Muscle of leg (tissue), 11 donors: ENCODE measurements around the gene SHISA9. TPM values are rescaled to one million over a fixed set of nuclear protein-coding genes. Genes with fewer than 3 reads are reported as not detected.

Source experiments
- DNase-seq: peaks from one replicate; pipeline ENCODE4 v3.0.0; 2013
- H3K27ac ChIP-seq: one replicate; pipeline ENCODE4 v1.5.1; 2013; ENCODE audit warnings: mild to moderate bottlenecking, low read length, control low read depth
- H3K27me3 ChIP-seq: one replicate; pipeline ENCODE4 v1.6.1; 2013; ENCODE audit warnings: low read length; ENCODE audit not compliant: control insufficient read depth, insufficient read depth
- H3K36me3 ChIP-seq: one replicate; pipeline ENCODE4 v1.6.1; 2013; ENCODE audit warnings: low read length; ENCODE audit not compliant: control insufficient read depth, insufficient read depth
- H3K4me1 ChIP-seq: one replicate; pipeline ENCODE4 v1.6.1; 2013; ENCODE audit warnings: low read length; ENCODE audit not compliant: control insufficient read depth, insufficient read depth
- H3K4me3 ChIP-seq: one replicate; pipeline ENCODE4 v1.5.1; 2013; ENCODE audit warnings: low read length, control low read depth
- H3K9me3 ChIP-seq: replicated peaks from 2 replicates; pipeline ENCODE4 v1.6.1; 2013; ENCODE audit warnings: low read depth, low read length; ENCODE audit not compliant: control insufficient read depth
- WGBS: methylation state at CpG from one replicate; pipeline ENCODE4 v1.1.5; 2013; ENCODE audit warnings: missing lambda C conversion rate; ENCODE audit not compliant: insufficient coverage; 5-methylcytosine and 5-hydroxymethylcytosine counted together
- polyA plus RNA-seq, 8 donors: library from polyadenylated mRNA; unstranded; fragments of 120-200 nt; gene quantifications; one replicate each; pipeline versions ENCODE4 v1.2.1 to v1.2.3, GENCODE V29; 2013; ENCODE audit warnings: inconsistent platforms in 1 of 8, low replicate concordance in 1 of 8; ENCODE audit not compliant: insufficient read length in 8 of 8, insufficient read depth in 1 of 8
- total RNA-seq: library from RNA; stranded (reverse); fragments of 120-200 nt; gene quantifications from one replicate; pipeline ENCODE4 v1.2.4, GENCODE V29; 2013

SHISA9 gene
- total and polyA plus RNA-seq, 9 donors, result 0.04 to 0.31 (median 0.14) TPM

DNA sequence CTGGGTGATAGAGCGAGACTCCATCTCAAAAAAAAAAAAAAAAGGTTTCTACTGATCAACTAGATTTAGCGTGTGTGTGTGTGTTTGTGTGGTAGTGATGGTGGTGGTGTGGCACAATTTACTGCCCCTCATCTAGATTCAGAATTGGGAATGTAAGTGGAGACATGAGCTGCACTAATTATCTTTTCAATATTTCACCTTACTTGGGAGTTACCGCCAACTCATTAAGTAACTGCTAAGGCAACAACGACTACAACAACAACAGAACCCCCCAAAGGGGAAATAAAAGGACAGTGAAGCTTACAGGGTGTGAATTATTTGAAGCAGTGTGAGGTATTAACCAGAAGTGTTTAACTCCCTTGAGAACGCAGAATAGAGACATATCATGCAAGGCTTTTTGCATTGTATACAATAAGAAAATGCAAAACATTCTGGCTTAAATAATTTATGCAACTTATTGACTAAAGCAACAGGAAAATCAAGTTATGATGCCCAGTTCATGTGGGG lies 180.5 kb downstream of the SHISA9 start:
- no peaks in the 10 kb centered on the region for H3K4me1 ChIP-seq
- DNase-seq, result no peak
- no CpG with 5 or more reads among the region's 5 CpGs for WGBS
- H3K9me3 ChIP-seq, result no peaks in the 10 kb centered on the region
- no peaks in the 10 kb centered on the region for H3K27me3 ChIP-seq
- H3K27ac ChIP-seq, result no peak overlapping the region
- H3K4me3 ChIP-seq, result no peak overlapping the region
- H3K36me3 ChIP-seq, result no peaks in the 10 kb centered on the region

DNA sequence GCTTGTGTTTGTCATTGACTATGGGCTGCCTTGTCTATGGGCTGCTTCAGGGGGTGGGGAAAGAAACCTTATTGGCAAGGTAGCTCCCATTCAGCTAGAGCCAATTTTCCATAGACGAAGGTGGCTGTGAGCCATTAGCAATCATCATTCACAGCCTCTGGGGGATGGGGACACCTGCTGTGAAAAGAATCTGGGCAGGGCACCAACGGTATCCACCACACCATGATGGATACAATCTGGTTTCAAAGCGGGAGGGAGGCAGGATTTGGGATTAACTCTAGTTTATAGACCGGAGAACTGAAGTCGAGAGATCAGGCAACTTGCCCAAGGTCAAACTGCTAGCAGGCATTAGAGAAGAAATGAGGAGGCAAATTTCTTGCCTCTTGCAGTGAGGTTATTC lies 182.3 kb downstream of the SHISA9 start:
- no CpG with 5 or more reads among the region's 5 CpGs for WGBS
- Histone ChIP-seq H3K9me3 (no peaks in the 10 kb centered on the region), H3K27me3 (no peaks in the 10 kb centered on the region), H3K36me3 (no peaks in the 10 kb centered on the region), H3K4me1 (no peaks in the 10 kb centered on the region), H3K27ac (no peak overlapping the region), H3K4me3 (no peak overlapping the region)
- DNase-seq, result no peak

DNA sequence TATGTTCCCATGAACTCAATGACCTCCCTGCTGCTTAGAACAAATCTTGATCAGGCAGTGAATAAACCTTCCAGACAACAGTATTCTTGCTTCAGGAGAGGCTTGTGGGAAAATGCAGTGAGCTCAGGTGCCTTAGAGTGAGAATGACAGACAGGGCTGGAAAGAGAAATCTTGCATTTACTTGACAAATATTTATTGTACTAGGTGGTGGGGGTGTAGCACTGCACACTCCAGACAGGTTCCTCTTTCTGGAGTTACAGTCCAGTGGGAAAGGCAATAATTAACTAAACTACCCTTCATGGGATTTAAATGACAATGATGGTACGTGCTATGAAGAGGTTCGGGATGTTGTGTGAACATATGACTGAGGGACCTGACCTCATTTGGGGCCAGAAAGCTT lies 182.9 kb downstream of the SHISA9 start:
- no peaks in the 10 kb centered on the region for H3K36me3 ChIP-seq
- WGBS, result no CpG with 5 or more reads among the region's 2 CpGs
- no peaks in the 10 kb centered on the region for H3K9me3 ChIP-seq

DNA sequence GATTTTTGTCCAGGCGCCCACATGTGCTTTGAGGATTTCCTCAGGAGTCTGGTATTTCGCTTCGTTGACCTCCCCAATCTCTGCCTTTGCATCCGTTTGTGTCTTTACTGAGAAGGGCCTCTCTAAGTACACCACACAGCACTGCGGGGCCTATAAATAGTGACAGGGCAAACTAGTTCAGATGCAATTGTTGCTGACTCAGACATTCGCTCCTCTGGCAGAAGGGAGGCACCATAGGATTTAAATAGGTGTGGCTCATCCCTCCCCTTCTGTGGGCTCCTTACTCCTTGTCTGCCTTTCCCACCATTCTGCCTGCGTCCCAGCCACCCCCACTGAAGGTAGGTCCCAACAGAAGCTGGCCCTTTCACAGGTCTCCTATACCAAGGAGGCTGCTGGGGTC lies 192.3 kb downstream of the SHISA9 start:
- WGBS, result 57% methylated on average over 1 of the region's 7 CpGs
- Histone ChIP-seq H3K27me3 (no peaks in the 10 kb centered on the region), H3K4me1 (no peaks in the 10 kb centered on the region), H3K4me3 (no peak overlapping the region), H3K27ac (no peak overlapping the region), H3K9me3 (peaks cover 15% of the 10 kb centered on the region), H3K36me3 (no peaks in the 10 kb centered on the region)
- no peak for DNase-seq

More for the DNA sequence above, 182.9 kb downstream of the SHISA9 start:
- Histone ChIP-seq H3K27me3 (no peaks in the 10 kb centered on the region), H3K27ac (no peak overlapping the region), H3K4me1 (no peaks in the 10 kb centered on the region), H3K4me3 (no peak overlapping the region)
- no peak for DNase-seq

DNA sequence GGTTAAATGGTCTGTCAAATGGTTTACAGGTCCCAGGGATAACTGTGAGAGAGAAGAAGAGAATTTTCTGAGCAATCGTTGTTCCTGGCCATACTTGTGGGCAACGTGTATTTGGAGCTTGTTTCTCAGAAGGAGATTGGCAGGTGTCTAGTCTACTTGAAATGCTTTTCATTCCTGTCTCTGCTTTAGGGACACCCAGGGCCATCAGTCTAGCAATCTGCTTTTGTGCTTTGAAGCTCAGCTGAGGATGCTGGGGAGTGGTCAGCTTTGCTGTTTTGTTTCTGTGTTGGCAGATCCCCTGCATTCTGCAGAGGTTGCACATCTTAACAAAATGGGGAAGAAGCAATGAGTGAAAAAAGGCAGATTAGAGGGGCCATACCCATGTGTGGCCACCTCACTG lies 193.7 kb downstream of the SHISA9 start:
- Histone ChIP-seq H3K9me3 (peaks cover 15% of the 10 kb centered on the region), H3K4me3 (no peak overlapping the region), H3K4me1 (no peaks in the 10 kb centered on the region), H3K36me3 (no peaks in the 10 kb centered on the region), H3K27me3 (no peaks in the 10 kb centered on the region), H3K27ac (no peak overlapping the region)
- 78% methylated on average over 2 of the region's 2 CpGs for WGBS
- DNase-seq, result no peak

DNA sequence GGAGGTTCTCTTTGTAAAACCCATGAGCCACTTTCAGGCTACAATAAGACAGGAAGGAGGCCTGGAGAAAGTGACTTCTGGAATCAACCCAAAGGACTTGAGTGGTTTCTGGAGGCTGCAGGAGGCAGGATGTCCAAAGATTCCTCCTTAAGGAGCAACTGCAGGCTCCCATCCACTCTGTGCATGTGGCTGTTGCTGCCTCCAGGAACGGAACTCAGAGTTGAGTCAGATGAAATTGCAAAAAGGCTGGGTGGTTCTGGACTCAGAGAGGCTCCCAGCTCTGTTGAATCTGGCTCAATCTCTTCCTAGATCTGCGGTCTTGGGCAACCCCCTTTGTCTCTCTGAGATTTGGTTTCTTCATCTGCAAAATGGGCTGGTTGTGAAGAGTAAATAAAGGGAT lies 197.1 kb downstream of the SHISA9 start:
- Histone ChIP-seq H3K4me1 (no peaks in the 10 kb centered on the region), H3K36me3 (no peaks in the 10 kb centered on the region), H3K27me3 (no peaks in the 10 kb centered on the region), H3K4me3 (no peak overlapping the region), H3K9me3 (peaks cover 3% of the 10 kb centered on the region), H3K27ac (no peak overlapping the region)
- DNase-seq, result no peak
- WGBS, result 54% methylated on average over 2 of the region's 2 CpGs

DNA sequence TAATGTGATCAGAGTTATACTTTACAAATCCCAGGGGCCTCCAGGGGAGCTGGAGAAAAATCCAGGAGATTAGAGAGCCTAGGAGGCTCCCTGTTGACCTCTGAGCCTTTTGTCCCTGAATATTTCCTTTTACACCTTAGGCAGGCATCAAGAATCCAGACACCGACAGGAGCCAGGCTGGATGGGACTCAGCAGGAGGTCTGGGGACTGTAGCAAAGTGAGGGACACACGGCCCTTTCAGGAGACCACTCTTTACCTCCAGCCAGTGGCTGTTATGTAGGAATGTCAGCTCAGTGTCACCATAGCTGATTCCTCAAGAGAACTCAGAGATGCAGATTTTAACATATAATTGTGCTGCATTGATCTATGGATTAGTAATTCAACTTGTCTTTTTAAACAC lies 198.4 kb downstream of the SHISA9 start:
- H3K27me3 ChIP-seq, result no peaks in the 10 kb centered on the region
- no peaks in the 10 kb centered on the region for H3K36me3 ChIP-seq
- H3K4me1 ChIP-seq, result no peaks in the 10 kb centered on the region
- H3K27ac ChIP-seq, result no peak overlapping the region
- no peak overlapping the region for H3K4me3 ChIP-seq
- no CpG with 5 or more reads among the region's 2 CpGs for WGBS
- H3K9me3 ChIP-seq, result no peaks in the 10 kb centered on the region
- DNase-seq, result no peak

DNA sequence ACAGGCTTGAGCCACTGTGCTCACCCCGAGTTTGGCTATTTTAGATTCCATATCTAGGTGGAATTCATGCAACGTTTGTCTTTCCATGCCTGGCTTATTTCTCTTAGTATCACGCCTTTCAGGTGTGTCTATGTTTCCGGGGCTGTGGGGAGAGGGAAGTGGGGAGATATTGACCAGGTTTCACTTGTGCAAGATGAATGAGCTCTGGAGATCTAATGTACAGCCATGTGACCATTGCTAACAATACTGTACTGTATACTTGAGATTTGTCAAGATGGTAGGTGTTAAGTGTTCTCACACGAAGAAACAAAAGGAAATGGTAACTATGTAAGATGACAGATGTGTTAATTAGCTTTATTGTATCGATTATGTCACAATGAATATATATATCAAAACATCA lies 199.6 kb downstream of the SHISA9 start:
- Histone ChIP-seq H3K9me3 (no peaks in the 10 kb centered on the region), H3K27ac (no peak overlapping the region), H3K27me3 (no peaks in the 10 kb centered on the region), H3K4me3 (no peak overlapping the region), H3K36me3 (no peaks in the 10 kb centered on the region), H3K4me1 (no peaks in the 10 kb centered on the region)
- 71% methylated on average over 2 of the region's 6 CpGs for WGBS
- no peak for DNase-seq

DNA sequence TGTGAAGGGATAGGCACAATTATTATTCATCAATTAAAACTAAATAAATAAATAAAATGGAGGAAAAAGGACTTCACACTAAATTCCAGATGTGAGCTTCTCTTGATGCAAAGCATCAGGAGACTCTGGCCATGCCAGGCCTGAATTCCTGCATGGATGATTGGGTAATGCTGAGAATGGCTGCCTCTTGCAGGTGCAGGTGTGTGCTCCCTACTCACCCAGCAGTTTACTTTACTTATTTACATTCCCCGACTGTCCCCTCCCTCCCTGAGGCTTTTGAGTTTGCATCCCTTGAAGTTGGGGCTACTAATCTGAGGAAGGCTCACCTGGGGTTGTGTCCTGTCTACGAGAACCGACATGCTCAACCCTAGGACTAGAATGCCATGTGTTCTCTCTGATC lies 200.4 kb downstream of the SHISA9 start:
- Histone ChIP-seq H3K4me3 (no peak overlapping the region), H3K4me1 (no peaks in the 10 kb centered on the region), H3K27ac (no peak overlapping the region), H3K36me3 (no peaks in the 10 kb centered on the region), H3K9me3 (peaks cover 4% of the 10 kb centered on the region), H3K27me3 (no peaks in the 10 kb centered on the region)
- DNase-seq, result no peak
- whole genome bisulfite sequencing, result 60% methylated on average over 1 of the region's 3 CpGs

DNA sequence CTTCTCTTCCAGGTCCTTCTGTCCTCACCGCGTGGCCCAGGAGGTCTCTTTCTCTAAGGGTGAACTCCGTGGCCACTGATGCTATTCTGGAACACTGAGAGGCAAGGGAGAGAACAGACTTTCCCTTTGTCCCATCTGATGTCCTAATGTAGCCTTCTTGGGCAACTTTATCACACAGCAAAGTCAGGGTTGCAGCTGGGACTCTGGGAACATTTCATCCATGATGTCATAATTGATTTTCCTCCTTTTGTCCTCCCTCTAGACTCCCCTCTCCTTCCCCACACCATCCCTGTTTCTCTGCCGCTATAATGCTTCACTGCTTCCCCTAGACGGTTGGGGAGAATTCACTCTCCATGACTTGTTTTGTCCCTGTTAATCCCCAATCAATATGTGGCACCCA lies 201.0 kb downstream of the SHISA9 start:
- no peaks in the 10 kb centered on the region for H3K36me3 ChIP-seq
- H3K27ac ChIP-seq, result no peak overlapping the region
- 78% methylated on average over 2 of the region's 5 CpGs for WGBS
- no peaks in the 10 kb centered on the region for H3K27me3 ChIP-seq
- peaks cover 4% of the 10 kb centered on the region for H3K9me3 ChIP-seq
- DNase-seq, result no peak
- H3K4me1 ChIP-seq, result no peaks in the 10 kb centered on the region
- no peak overlapping the region for H3K4me3 ChIP-seq

DNA sequence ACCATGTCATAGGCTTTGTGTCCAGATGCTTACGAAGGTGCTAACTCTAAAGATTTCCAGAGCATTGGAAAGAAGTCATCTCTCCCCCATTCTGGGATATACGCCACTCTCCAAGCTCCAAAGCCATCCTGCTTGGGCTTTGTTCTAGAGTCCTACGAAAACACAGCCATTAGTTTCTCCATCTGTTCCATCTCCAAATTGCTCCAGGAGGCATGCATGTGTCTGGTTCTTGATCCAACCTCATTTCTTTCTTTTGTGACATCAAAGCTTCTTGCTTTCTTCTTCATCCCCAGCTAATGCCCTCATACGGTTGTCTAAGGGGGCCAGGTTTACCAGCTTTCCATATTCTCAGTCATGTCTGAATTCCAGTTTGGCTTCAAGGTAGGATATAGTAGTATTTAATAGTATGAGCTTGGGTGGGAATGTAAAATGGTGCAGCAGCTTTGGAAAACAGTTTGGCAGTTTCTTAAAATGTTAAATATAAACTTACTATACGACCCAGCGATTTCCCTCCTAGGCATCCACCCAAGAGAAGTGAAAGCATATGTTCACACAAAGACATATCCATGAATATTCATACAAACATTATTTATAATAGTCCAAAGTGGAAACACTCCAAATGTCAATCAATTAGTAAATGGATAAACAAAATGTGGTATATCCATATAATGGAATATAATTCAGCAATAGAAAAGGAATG lies 202.6 kb downstream of the SHISA9 start:
- no peak overlapping the region for H3K4me3 ChIP-seq
- no peaks in the 10 kb centered on the region for H3K27me3 ChIP-seq
- no peaks in the 10 kb centered on the region for H3K36me3 ChIP-seq
- 79% methylated on average over 3 of the region's 6 CpGs for WGBS
- no peak for DNase-seq
- peaks cover 4% of the 10 kb centered on the region for H3K9me3 ChIP-seq
- no peak overlapping the region for H3K27ac ChIP-seq
- H3K4me1 ChIP-seq, result no peaks in the 10 kb centered on the region
